Stimulated activated CD8-positive, alpha-beta memory T cell treated with anti-CD3 and anti-CD28 coated beads, Interleukin-15, amount 100 ng/mL, for 48 hours (primary cell): ENCODE results near the gene CCDC54.

Experiments used
- DNase-seq, 2 donors: peaks; one replicate each; pipeline ENCODE4 v3.0.0-alpha.2; 2020; ENCODE audit warnings: low read depth in 2 of 2

CCDC54 gene

GRCh38 chr3:107392549-107393165 is 15.4 kb downstream of the CCDC54 start:
- DNase-seq, result no peak

GRCh38 chr3:107394502-107394901 is 17.3 kb downstream of the CCDC54 start:
- DNase-seq, result no peak

DNA sequence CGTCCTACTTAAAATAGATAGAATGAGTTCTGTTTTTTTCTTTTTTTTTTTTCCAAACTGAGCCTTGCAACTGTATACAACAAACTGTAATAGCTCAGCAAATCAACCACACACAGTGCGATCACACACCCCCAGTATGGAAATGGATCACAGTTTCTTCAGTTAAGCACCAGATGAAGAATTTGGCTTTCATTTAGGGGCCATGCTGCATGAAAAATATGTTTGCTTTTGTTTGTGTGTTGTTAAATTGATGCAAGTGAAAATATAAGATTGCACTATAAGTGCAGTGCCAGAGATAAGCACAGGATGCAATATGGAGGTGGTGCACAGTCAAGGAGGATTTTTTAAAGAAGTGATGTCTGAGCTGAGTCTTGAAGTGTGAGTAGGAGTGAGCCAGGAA is 17.8 kb downstream of the CCDC54 start:
- no peak for DNase-seq

GRCh38 chr3:107401301-107401700 is 24.1 kb downstream of the CCDC54 start:
- DNase-seq, result no peak

DNA sequence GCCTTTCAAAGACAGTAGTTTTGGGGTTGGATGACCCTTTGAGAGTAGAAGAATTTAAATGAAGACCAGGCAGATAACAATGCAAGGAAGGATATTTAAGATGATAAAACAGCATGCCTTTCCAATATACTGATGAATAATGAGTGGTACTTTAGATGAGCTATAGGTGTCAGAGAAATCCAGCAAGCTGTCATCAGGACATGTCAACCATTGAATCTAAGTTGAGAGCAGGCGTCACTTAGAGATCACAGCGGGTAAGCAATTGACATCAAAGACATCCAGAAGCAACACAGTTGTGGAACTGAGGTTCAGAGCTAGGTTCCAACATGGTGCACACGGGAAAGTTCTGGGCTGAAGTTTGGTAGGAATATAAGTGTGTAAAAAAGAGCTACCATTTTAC is 25.0 kb downstream of the CCDC54 start:
- DNase-seq, result no peak

DNA sequence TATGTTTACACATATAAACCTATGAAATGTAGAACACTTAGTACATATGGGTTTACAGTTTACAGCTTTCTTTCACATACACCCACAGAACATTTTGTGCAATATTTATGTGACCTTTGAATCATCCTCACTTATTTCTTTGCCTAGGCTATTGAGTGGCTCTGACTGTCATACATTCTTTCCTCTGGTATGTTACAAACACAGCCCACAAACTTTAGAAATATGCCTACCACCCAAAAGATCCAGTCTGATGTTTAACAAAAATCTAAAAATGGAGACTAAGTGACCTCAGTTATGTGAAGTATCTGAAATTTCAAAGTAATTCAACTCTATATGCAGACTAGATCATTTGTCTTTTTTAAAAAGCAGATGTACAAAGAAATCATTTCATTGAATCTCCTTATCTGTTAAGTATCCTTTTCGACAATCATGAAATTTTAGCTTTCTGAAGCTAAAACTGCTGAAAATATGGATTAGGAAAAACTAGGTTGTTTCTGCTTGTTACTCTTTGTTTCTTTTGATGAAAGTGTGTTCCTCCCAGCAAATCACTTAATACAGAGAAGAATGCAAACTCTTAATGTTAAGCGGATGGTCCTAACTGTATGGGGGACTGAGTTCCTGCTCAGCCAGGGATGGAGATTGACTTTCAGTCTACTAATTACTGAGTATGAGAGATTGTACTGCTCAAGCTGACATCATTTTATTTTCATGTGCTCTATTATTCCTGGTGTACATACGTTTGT is 27.7 kb downstream of the CCDC54 start:
- no peak for DNase-seq

DNA sequence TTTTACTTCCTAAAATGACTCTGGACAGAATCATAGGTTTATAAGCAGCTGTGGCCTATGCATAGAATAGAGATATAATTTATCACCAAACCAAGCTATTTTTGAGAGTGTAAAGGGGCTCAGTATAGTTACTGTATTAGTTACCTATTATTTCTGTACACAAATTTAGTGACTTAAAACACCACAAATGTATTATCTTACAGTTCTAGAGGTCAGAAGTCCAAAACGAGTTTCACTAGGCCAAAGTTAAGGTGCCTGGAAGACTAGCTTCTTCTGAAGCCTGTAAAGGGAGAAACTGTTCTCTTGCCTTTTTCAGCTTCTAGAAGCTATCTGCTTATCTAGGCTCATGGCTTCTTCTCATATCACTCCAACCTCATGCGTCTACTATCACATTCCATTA is 30.1 kb downstream of the CCDC54 start:
- DNase-seq, result no peak

DNA sequence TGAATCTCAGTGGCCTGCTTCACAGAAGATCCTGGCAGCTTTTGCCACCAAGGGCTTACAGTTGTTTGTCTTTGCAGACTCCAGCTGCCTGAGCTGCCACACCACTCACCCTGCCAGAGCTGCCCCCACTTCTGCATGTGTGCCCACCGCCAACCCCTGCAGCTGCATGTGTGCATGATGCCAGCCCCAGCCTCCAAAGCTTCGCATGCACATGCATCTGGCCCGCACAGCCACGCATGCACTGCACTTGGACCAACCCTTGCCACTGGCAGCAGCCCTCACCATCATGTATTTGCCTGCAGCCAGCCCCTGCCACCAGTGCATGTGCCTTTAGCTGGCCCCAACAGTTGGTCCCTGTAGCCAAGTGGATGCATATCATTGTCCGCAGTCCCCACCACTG is 31.3 kb downstream of the CCDC54 start:
- DNase-seq, result no peak

- no peak for DNase-seq
Measured at GRCh38 chr3:107409365-107409764, 32.1 kb downstream of the CCDC54 start.

DNA sequence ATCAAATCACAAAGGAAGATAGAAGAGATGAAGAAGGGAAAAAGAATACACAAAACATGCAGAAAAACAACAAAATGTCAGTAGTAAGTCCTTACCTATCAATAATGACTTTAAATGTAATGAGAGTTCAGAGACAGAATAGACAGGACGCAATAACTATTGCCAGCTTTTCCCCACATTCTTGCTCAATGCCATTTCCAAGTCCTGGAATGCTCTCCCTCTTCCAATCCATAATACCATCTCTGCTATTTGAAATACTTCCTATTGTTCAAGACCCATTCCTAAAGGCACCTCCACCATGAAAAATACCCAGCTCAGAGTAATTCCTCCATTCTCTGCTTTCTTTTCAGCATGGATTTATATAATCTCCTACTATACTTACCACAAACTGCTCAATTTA is 33.4 kb downstream of the CCDC54 start:
- no peak for DNase-seq

DNA sequence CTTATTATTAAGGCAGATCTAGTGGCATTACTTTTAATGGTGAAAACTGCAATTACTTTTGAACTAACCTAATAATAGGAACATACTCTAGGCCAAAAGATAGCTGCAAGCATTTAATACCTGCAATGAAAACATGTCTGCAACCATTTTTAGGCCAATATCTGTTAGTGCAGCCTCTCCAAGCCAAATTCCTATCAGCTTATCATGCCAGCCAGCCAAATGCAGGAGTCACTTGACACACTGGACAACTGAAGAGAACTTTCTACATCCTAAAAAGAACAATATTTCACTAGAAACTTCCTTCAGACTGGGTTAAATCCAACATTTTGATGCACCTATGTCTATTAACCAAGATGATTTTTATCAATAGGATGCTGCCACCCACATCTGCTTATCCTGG is 33.8 kb downstream of the CCDC54 start:
- no peak for DNase-seq

GRCh38 chr3:107411779-107412178 is 34.5 kb downstream of the CCDC54 start:
- no peak for DNase-seq

GRCh38 chr3:107412376-107412775 is 35.1 kb downstream of the CCDC54 start:
- no peak for DNase-seq

- DNase-seq, result no peak
Measured at GRCh38 chr3:107413264-107413663, 36.0 kb downstream of the CCDC54 start.

GRCh38 chr3:107414325-107414964 is 37.2 kb downstream of the CCDC54 start:
- no peak for DNase-seq

GRCh38 chr3:107416138-107416537 is 38.9 kb downstream of the CCDC54 start:
- no peak for DNase-seq

- DNase-seq, result no peak
Measured at GRCh38 chr3:107416886-107417285, 39.6 kb downstream of the CCDC54 start.

DNA sequence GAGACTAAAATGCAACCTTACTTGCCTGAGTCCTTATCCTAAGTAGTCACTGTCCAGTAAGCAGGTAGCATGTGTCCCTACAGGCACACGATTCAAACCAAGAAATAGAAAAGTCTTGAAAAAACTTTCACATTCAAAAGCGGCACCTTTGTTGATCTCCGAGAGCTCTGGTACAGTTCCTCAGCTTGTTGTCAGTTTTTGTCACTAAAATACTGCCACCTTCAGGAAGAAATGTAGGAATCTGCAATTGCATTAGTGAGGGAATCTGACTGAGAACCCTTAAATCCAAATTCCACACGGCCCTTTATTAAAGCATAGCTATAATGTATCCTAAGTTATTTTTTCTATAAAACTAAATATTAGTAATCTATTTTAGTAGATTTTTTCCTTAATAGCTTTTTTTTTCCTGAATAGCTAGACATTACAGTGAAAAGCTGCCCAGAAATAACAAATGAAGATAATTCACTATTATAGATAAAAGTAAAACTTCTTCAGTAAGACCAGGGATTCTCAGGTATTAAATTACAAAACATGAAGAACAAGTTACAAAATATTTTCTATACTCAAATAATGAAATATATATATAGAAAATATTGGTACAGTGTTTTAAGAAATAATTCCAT is 44.0 kb downstream of the CCDC54 start:
- no peak for DNase-seq

DNA sequence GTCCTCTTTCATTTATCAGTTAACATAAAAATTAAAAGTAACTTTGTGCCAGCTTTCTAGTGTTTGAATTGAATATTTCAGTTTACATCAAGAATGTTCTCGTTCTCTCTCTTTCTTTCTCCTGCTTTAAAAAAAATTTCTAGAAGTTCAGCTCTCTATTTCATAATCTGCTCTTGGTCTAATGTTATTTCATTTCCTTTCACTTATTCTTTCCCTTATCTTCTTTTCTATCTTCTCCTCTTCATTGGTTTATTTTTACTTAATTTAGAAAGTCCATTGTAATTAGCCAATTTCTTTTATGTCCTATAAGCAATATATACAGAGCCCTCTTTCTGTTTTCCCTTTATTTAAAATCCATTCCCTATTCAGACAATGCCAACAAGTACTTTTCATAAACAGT is 44.6 kb downstream of the CCDC54 start:
- DNase-seq, result no peak

- DNase-seq, result no peak
Measured at GRCh38 chr3:107425033-107425432, 47.8 kb downstream of the CCDC54 start.

DNA sequence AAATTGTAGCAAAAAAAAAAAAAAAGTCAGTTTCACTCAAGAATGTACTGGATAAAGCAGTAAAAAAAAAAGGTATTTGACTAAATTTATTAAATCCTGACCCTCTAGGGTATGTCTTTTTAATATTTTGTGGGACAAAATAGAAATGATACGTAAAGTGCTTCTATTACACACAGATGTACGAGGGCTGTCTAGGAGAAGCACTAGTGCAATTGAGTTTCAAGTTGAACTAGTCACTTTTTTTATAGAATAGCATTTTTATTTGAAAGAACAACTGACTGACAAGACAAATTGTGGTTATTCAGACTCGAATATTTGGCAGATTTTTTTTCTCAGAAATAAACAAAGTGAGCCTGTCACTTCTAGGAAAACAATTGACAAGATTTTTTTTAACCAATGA is 49.0 kb downstream of the CCDC54 start:
- DNase-seq, result no peak
